GM18505 (cell line): ENCODE results near the gene PXDC1.
"Not testable (repeated sequence)": the region's sequence is repeated elsewhere in the genome, so short reads cannot be mapped to it uniquely, and the experiment has no call there.

Experiments
- ATAC-seq: cut with Tn5 transposase; IDR thresholded peaks from one replicate; pipeline ENCODE4 v1.9.1; 2021; ENCODE audit not compliant: unreplicated experiment
- POLR2A ChIP-seq: IDR thresholded peaks from 4 replicates; pipeline ENCODE4 v1.6.1; 2011; ENCODE audit warnings: borderline replicate concordance; ENCODE audit not compliant: insufficient read depth, insufficient read length; ENCODE audit errors: extremely low read depth

The PXDC1 gene

DNA sequence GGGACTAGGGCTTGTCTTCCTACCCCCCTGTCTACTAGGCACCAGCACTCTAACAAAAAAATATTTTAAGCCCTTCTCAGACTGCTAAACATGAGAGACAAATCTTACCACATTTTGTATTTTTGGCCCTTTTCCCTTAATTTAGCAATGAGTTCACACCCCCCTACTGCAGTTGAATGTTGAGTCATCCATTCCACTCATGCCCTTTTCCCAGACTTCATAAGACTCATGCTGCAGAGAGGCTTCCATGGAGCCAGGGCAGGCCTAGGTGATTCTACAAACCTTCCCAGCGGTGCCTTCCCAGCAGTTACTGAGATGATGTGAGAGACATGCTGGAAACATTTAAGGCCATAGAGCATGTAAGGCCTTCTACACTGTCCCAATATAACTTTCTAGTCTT, 53.9 kb downstream of the PXDC1 start:
- no peak for ATAC-seq
- no peak for TF ChIP-seq POLR2A

DNA sequence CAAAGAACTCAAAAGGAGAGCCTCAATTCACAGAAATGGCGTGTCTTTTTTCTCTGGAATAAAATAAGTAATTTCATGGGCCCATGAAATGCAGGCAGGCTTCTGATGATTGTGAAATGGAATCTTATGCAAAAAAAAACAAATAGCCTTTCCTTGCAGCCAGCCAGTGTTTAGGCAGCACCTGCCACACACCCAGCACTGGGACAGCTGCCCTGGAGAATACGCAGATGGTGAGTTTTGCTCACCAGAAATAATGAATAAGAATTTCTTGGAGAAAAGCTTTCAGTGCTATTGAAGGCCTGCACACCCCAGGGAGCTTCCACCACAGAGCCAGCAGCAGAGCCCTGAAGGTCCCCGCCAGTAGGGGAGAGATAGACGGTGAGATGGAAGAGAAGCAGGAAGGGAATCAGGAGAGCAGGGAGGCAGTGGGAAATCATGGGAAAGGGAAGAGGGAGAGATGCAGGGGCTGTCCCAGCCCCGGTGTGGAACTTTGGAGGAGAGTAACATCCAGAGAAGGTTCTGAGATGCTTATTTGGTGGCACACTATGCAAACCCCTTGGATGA, 54.9 kb downstream of the PXDC1 start:
- no peak for ATAC-seq
- TF ChIP-seq POLR2A, result no peak

DNA sequence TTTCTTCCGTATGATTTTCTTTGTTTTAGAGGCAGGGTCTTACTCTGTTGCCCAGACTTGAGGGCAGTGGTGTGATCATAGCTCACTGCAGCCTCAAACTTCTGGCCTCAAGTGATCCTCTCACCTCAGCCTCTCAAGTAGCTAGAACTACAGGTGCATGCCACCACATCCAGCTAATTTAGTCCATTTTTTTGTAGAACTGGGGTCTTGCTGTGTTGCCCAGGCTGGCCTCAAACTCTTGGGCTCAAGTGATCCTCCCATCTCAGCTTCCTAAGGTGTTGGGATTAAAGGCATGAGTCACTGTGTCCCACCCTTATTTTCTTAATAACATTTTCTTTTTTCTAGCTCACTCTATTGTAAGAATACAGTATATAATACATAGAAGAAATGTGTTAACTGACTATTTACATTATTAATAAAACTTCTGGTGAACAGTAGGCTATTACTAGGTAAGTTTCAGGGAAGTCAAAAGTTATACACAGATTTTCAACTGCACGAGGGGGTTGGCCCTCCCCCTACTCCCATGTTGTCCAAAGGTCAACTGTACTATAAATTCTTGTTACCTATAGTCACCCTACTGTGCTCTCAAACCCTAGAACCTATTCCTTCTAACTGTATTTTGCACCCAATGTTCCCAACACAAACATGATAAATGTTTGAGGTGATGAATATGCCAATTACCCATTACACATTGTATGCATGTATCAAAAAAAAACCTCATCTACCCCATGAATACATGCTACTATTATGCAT, 56.3 kb downstream of the PXDC1 start:
- TF ChIP-seq POLR2A, result no peak

DNA sequence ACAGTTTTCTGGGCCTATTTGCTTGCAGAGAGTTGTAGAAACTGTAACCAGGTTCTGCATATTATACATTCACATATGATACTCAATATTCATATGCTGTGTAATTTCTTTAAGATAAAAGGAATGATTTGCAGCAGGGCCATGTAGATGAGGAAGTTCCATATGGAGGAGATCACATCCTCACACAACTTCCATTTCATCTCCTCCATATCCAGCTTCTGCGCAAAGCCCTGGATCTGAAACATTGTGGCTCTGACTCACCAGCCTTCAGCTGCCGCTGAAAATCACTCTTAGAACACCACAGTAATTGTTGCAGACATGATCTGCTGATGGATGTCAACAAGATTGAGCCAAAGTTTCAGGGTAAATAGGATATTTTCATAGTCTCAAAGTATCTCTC, 57.7 kb downstream of the PXDC1 start:
- no peak for ATAC-seq
- TF ChIP-seq POLR2A, result no peak

More for the DNA sequence above, 56.3 kb downstream of the PXDC1 start:
- ATAC-seq, result no peak

DNA sequence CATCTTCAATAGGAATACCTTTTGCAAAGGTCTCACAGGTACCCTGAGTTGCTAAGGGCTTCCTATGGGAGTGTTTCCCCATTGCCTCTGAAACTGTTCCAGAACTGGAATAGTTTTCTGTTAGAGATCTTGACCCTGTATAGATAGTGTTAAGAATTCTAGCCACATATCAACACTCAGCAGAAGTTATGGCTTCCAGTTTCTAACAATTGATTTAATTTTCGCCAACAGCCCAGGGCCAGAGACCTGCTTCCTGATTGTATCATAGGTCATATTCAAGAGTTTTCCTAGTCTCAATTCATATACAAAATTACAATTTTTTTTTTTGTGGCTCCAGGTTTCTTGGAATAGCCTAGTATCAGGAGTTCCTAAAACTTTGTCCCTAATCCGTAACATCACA, 61.0 kb downstream of the PXDC1 start:
- TF ChIP-seq POLR2A, result no peak
- ATAC-seq, result no peak

DNA sequence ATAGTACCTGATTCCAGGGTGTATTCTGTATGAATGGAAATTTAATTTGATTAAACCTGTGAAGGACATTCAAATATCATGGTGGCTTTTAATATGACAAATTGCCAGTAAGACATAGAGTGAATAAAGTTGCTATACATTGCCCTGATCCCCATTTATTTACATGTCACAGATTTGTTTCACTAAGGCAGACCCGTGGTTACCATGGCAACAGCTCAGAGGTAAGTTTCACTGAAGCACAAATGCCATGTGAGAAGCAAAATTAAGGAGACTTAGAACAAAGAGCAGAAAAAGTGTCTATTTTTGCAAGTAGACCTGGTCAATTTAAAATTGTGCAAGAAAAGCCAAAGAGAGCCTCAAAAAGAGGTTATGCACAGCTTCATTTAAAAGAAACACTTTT, 63.7 kb downstream of the PXDC1 start:
- TF ChIP-seq POLR2A, result no peak
- no peak for ATAC-seq

DNA sequence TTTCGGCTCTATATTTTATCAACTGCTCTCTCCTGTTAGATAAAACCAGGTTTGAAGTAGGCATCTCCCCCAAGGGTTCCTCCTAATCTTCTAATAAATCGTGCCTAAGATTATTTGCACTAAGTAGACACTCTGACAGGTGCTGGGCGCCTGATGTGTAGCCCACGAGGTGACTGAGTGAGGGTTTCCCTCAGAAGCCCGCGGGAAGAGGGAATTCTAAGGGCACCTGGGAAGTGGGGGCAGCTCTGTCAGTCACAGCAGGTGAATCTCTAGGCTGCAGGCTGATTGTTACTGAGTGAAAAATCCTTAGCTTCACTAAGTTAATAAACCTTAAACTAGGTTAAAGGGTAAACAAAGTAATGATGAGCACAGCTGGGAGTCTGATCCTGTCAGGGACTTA, 68.2 kb downstream of the PXDC1 start:
- TF ChIP-seq POLR2A, result no peak
- no peak for ATAC-seq

DNA sequence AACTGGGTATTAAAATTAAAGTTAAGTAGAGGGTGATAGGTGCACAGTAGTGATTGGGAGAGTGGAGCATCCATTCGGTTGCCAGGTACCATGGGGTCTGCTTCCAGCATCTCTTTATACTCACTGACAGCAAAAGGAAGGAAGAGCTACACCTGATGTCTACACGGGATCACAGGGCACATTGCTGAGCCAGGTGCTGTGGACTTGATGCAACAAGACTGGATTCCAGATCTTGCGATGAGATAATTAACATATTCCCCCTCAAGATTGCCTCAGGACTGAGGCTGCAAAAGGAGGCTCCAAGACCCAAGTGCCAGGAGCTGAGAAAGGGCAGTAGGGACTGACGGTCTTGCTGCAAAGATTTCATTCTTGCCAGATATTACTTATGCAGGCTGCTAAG, 72.6 kb downstream of the PXDC1 start:
- no peak for ATAC-seq
- TF ChIP-seq POLR2A, result no peak

DNA sequence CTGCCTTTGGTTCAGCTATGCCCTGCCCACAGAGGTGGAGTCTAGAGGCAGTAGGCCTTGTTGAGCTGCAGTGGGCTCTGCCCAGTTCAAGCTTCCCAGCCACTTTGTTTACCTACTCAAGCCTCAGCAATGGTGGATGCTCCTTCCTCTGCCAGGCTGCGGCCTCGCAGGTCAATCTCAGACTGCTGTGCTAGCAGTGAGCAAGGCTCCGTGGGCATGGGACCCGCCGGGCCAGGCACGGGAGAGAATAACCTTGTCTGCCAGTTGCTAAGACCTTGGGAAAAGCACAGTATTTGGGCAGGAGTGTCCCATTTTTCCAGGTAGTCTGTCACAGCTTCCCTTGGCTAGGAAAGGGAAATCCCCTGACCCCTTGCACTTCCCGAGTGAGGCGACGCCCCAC, 73.8 kb downstream of the PXDC1 start:
- ATAC-seq, result not testable (repeated sequence)

DNA sequence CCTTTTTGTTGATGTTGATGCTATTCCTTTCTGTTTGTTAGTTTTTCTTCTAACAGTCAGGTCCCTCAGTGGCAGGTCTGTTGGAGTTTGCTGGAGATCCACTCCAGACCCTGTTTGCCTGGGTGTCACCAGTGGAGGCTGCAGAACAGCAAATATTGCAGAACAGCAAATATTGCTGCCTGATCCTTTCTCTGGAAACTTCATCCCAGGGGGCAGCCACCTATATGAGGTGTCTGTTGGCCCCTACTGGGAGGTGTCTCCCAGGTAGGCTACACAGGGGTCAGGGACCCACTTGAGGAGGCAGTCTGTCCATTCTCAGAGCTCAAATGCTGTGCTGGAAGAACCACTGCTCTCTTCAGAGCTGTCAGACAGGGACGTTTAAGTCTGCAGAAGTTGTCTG, 74.2 kb downstream of the PXDC1 start:
- not testable (repeated sequence) for ATAC-seq
